OCI-LY7 (cell line): ENCODE results near the gene ZNF581.

Experiments used
- CTCF ChIP-seq: fragments of 200-600 bp; sonication (generic); conservative IDR thresholded peaks from 2 replicates; pipeline ENCODE4 v1.5.1; 2014; ENCODE audit warnings: mild to moderate bottlenecking, antibody characterized with exemption, low read length, moderate library complexity, mixed read lengths
- EZH2phosphoT487 ChIP-seq: fragments of 200-600 bp; sonication (generic); IDR thresholded peaks from 2 replicates; pipeline ENCODE4 v1.6.1; 2018; ENCODE audit warnings: low read depth, borderline replicate concordance, mild to moderate bottlenecking, mixed run types, antibody characterized with exemption, low read length, moderate library complexity, mixed read lengths

DNA sequence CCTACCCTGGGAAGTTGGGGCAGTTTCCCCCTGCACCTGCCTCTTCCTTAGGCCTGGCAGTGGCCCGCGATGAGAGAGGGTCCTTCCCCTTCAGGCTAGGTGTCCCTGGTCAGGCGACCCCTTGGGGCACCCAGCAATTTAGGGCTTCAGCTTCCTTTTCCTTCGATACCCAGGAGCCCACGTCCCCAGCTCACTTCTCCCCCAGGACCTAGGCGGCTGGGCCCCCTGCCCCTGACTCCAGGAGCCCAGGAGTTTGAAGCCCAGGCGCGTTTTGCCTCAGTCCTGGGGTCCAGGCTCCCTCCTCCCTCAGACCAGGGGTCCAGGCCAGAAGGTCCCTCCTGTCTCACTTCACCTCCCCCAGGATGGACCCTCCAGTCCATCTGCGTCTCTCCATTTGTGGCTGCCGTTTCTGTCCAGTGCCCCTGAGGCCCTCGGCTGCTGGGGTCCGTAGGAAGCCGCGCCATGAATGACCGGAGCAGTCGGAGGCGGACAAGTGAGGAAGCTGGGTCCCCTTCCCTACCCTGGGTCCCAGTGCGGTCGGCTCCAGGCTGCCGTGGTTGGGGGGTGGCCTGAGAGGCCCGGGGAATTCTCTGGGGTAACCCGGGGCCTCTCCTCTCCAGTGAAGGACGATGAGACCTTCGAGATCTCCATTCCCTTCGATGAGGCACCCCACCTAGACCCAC is 5.3 kb downstream of the ZNF581 start:
- TF ChIP-seq CTCF (no peak), EZH2phosphoT487 (no peak)
